B cell (primary cell): ENCODE results near the gene CNTD1.

Experiments
- EZH2 ChIP-seq: IDR thresholded peaks from 2 replicates; pipeline ENCODE4 v1.6.1; 2012; ENCODE audit warnings: borderline replicate concordance, low read depth, mild to moderate bottlenecking, moderate library complexity, low read length; ENCODE audit not compliant: insufficient read depth, poor library complexity, severe bottlenecking
- TF ChIP-seq, protein P1 (sequence below): fragments of 200-600 bp; IDR thresholded peaks from one replicate; pipeline ENCODE4 v1.8.0; 2022; ENCODE audit warnings: antibody characterized with exemption, mild to moderate bottlenecking

DNA sequence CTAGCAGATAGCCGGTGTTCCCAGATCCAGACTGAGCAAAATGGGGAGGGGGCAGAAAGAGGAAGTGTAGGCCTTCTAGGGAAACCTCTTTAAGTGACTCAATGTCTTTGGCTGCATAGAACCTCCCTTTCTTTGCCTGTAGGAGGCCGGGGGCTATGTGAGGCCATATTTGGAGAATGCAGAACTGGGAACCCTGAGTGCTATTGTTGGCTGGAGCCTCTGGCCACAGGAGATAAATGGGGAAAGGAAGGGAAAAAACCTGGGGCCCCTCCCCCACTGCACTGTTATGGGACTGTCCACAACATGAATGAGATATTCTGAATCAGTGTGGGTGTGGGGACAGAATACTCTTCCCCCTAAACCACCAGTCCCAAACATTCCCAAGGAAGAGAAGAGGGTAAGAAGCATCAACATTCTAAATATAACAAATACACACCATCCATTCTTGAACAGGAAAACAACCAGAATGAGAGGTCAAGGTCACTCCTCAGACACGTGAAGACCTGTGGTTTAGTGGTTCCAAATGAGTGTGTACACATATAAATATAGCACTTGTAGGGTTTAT lies 23.0 kb upstream of the CNTD1 start:
- TF ChIP-seq, protein P1, sequence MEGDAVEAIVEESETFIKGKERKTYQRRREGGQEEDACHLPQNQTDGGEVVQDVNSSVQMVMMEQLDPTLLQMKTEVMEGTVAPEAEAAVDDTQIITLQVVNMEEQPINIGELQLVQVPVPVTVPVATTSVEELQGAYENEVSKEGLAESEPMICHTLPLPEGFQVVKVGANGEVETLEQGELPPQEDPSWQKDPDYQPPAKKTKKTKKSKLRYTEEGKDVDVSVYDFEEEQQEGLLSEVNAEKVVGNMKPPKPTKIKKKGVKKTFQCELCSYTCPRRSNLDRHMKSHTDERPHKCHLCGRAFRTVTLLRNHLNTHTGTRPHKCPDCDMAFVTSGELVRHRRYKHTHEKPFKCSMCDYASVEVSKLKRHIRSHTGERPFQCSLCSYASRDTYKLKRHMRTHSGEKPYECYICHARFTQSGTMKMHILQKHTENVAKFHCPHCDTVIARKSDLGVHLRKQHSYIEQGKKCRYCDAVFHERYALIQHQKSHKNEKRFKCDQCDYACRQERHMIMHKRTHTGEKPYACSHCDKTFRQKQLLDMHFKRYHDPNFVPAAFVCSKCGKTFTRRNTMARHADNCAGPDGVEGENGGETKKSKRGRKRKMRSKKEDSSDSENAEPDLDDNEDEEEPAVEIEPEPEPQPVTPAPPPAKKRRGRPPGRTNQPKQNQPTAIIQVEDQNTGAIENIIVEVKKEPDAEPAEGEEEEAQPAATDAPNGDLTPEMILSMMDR, result no peak
- TF ChIP-seq EZH2, result no peak
